Subcutaneous abdominal adipose tissue (tissue), 5 donors: ENCODE data around the gene COG1.

Source experiments
- H3K27ac ChIP-seq: one replicate; pipeline ENCODE4 v1.7.0; 2013; ENCODE audit warnings: low read depth, mild to moderate bottlenecking, inconsistent platforms, low read length, moderate library complexity
- H3K27me3 ChIP-seq, 5 donors: one replicate each; pipeline ENCODE4 v1.7.0; 2013; ENCODE audit warnings: low read length in 5 of 5, inconsistent platforms in 1 of 5; ENCODE audit not compliant: control insufficient read depth in 5 of 5, insufficient read depth in 4 of 5
- H3K36me3 ChIP-seq, 5 donors: one replicate each; pipeline ENCODE4 v1.7.0; 2013; ENCODE audit warnings: low read length in 5 of 5; ENCODE audit not compliant: control insufficient read depth in 5 of 5, insufficient read depth in 5 of 5
- H3K4me1 ChIP-seq, 5 donors: one replicate each; pipeline ENCODE4 v1.7.0; 2013; ENCODE audit warnings: low read length in 5 of 5, mild to moderate bottlenecking in 3 of 5, moderate library complexity in 1 of 5; ENCODE audit not compliant: control insufficient read depth in 5 of 5, insufficient read depth in 5 of 5
- H3K4me3 ChIP-seq, 5 donors: one replicate each; pipeline ENCODE4 v1.7.0; 2013; ENCODE audit warnings: low read length in 5 of 5, low read depth in 1 of 5
- H3K9ac ChIP-seq, 5 donors: one replicate each; pipeline ENCODE4 v1.7.0; 2013; ENCODE audit warnings: low read length in 5 of 5, mild to moderate bottlenecking in 4 of 5, moderate library complexity in 3 of 5
- H3K9me3 ChIP-seq, 5 donors: one replicate each; pipeline ENCODE4 v1.7.0; 2013; ENCODE audit warnings: low read length in 5 of 5; ENCODE audit not compliant: control insufficient read depth in 5 of 5
- donor health status: healthy.
- donor health status: healthy.
- donor health status: healthy.
- donor health status: healthy.
- donor health status: healthy.

COG1 gene

GRCh38 chr17:73156166-73156840 is 36.6 kb upstream of the COG1 start:
- Histone ChIP-seq H3K9me3 (no peaks in the 10 kb centered on the region), H3K9ac (peak overlapping the region in 1 of 5 donors; percentile 35), H3K4me3 (no peak overlapping the region), H3K27ac (peak overlapping the region; percentile 67), H3K4me1 (peaks cover 6 to 29% (median 19%) of the 10 kb centered on the region in 5 donors), H3K27me3 (peaks cover 0 to 5% (median 0%) of the 10 kb centered on the region in 5 donors), H3K36me3 (no peaks in the 10 kb centered on the region)

DNA sequence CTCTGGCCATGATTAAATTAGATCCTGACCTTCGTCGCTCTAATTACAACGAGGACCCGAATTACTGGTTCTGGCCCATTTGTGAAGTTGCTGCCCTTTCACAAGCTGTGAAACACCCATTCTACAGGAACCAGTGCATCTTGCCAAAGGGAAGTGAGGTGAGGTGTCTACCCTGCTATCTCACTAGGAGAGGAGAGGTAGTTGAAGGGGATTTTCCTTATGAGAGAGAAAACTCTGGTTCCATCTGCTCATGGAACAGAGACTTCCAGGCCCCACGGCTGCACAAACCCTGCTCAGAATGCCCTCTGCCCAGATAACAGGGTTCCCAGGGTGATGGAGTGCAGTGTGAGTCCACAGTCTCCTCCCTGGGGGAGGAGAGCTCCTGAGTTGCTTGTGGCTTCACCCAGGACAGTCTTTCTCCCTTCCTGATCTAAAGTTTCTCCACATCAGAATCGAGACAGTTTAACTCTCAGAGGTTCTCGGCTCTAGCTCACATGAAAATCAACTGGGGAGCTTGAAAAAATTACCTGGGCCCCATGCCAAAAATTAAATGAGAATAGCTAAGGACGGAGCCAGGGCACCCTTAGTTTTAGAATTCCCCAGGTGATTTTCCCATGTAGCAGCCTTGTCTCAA is 35.9 kb upstream of the COG1 start:
- Histone ChIP-seq H3K9ac (peak overlapping the region in 2 of 5 donors; percentile 39 to 41), H3K4me3 (peak overlapping the region in 2 of 5 donors; percentile 4 to 29), H3K4me1 (peaks cover 6 to 29% (median 19%) of the 10 kb centered on the region in 5 donors), H3K9me3 (no peaks in the 10 kb centered on the region), H3K27me3 (peaks cover 0 to 5% (median 0%) of the 10 kb centered on the region in 5 donors), H3K27ac (peak overlapping the region; percentile 67), H3K36me3 (no peaks in the 10 kb centered on the region)

DNA sequence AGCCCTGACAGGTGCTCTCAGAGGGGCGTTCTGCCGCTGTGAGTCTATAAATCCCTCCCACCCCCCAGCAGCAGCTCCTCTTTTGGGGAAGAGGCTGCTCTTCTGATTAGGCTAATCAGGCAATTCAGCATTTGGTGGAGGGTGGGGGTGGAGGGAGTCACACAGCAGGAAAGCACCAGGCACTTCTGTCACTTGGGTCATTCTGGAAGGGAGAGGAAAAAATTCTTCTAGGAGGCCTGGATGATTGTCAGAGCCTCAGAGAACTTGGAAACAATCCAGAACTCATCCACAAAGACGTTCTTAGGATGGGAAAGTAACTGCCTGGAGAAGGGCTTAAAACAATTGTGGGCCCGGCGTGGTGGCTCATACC is 35.3 kb upstream of the COG1 start:
- Histone ChIP-seq H3K36me3 (no peaks in the 10 kb centered on the region), H3K27ac (peak overlapping the region; percentile 67), H3K9ac (peak overlapping the region in 2 of 5 donors; percentile 39 to 41), H3K4me3 (peak overlapping the region in 1 of 5 donors; percentile 29), H3K9me3 (no peaks in the 10 kb centered on the region), H3K4me1 (peaks cover 6 to 29% (median 19%) of the 10 kb centered on the region in 5 donors), H3K27me3 (peaks cover 0 to 5% (median 0%) of the 10 kb centered on the region in 5 donors)

DNA sequence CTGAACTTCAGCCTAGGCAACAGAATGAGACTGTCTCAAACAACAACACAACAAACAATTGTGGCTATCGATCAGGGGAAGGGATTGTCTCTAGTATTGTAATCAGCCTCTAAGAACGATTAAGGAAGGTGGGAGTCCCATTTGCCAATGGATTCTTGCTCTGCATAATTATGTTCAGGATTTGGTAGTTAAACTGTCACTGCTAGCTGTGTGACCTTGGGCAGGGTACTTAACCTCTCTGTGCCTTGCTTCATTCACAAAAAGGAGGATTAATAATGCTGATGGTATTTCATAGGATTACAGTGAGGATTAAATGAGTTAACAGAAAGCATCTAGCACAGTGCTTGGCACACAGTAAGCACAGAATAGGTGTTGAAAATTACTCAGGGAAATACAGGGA is 34.7 kb upstream of the COG1 start:
- Histone ChIP-seq H3K9me3 (no peaks in the 10 kb centered on the region), H3K9ac (no peak overlapping the region), H3K36me3 (no peaks in the 10 kb centered on the region), H3K27me3 (peaks cover 0 to 10% (median 4%) of the 10 kb centered on the region in 5 donors), H3K4me1 (peaks cover 6 to 29% (median 19%) of the 10 kb centered on the region in 5 donors), H3K4me3 (no peak overlapping the region), H3K27ac (no peak overlapping the region)

DNA sequence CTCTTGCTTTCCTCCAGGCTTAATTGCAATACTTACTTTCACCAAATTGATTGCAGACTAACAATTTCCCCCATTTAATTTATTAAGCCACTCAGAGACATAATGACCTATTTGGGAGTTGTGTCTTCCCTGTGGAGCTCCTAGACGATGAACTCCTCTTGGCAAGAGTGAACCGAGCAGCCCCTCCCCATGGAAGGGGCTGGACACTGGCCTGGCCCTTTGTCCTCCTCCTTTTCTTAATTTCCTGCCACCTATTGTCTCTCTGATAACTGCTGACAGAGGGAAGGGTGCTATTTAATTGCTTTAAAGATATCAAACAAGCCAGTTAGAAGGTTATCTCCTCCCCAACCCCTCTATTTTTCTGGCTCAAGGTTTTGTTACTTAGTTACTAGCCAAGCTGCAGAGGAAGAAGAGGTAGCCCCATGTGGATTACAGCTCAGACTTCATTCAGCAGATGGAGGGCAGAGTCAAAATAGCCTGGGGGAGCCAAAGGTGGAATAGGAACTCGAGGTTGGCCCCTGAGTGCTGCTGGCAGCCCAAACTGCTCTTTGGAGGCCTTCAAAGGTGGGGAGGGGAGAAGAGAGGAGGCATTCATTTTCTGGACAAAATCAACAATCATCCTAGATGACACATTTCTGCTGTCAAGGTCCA is 31.8 kb upstream of the COG1 start:
- Histone ChIP-seq H3K27me3 (peaks cover 0 to 36% (median 20%) of the 10 kb centered on the region in 5 donors), H3K27ac (no peak overlapping the region), H3K9me3 (no peaks in the 10 kb centered on the region), H3K4me1 (peaks cover 11 to 47% (median 37%) of the 10 kb centered on the region in 5 donors), H3K9ac (no peak overlapping the region), H3K4me3 (no peak overlapping the region), H3K36me3 (no peaks in the 10 kb centered on the region)

GRCh38 chr17:73163043-73163442 is 29.8 kb upstream of the COG1 start:
- H3K9ac ChIP-seq = no peak overlapping the region
- no peaks in the 10 kb centered on the region for H3K9me3 ChIP-seq
- peaks cover 0 to 45% (median 23%) of the 10 kb centered on the region in 5 donors for H3K27me3 ChIP-seq
- H3K27ac ChIP-seq = no peak overlapping the region
- H3K4me3 ChIP-seq = no peak overlapping the region
- no peaks in the 10 kb centered on the region for H3K36me3 ChIP-seq
- H3K4me1 ChIP-seq = peaks cover 5 to 36% (median 29%) of the 10 kb centered on the region in 5 donors

- Histone ChIP-seq H3K9ac (peak overlapping the region in 3 of 5 donors; percentile 8 to 66 (median 20)), H3K4me3 (peak overlapping the region; percentile 63 to 91 (median 67)), H3K27ac (peak overlapping the region; percentile 47), H3K36me3 (no peaks in the 10 kb centered on the region), H3K27me3 (peaks cover 0 to 40% (median 24%) of the 10 kb centered on the region in 5 donors), H3K4me1 (peaks cover 5 to 33% (median 29%) of the 10 kb centered on the region in 5 donors), H3K9me3 (no peaks in the 10 kb centered on the region)
Observed at GRCh38 chr17:73165616-73166404, 27.0 kb upstream of the COG1 start.

DNA sequence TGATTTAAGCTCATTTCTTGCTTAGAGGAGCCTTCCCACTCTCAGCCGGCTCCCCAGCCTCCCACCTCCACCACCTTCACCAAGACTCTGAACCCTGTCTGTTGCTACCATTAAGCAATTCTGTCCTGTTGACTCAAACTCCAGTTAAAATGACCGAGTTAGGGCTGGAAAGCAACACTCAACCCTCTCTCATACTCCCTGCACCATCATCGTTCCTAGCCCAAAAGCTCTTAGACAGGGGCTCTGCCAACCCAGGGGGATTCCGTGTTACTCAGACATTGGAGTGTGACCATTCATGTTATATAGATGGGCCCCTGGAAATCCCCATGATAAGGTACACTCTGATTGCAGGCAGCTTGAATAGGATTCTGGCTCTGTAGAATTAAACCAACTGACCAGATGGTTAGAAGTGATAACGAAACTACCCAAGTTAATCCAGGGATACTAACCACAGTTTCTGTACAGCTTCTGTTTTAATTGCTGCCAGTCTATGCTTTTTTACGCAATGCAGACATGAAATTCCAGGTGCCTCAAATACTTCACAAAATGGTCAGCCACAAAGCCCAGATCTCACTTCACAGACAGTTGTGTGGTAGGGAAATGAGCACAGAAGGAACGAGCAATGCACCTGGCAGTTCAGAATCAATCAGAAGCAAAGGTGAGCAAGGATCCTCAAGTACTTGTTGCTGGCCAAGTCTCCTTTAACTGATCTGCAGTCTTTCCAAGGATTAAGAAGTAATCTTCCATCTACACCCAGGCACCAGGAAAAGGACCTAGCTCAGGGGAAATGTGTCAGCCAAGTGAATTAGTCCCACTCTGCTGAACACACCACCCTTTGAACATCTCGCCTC is 25.9 kb upstream of the COG1 start:
- Histone ChIP-seq H3K4me1 (peaks cover 5 to 33% (median 29%) of the 10 kb centered on the region in 5 donors), H3K9me3 (no peaks in the 10 kb centered on the region), H3K27ac (peak overlapping the region; percentile 47), H3K4me3 (peak overlapping the region in 4 of 5 donors; percentile 63 to 70 (median 68)), H3K9ac (no peak overlapping the region), H3K36me3 (no peaks in the 10 kb centered on the region), H3K27me3 (peaks cover 0 to 40% (median 24%) of the 10 kb centered on the region in 5 donors)

- Histone ChIP-seq H3K9me3 (no peaks in the 10 kb centered on the region), H3K9ac (no peak overlapping the region), H3K36me3 (no peaks in the 10 kb centered on the region), H3K4me1 (peaks cover 5 to 33% (median 29%) of the 10 kb centered on the region in 5 donors), H3K27ac (no peak overlapping the region), H3K27me3 (peaks cover 0 to 29% (median 15%) of the 10 kb centered on the region in 5 donors), H3K4me3 (no peak overlapping the region)
Observed at GRCh38 chr17:73168667-73169066, 24.2 kb upstream of the COG1 start.
